Mesothelial cell of epicardium (in vitro differentiated cells): ENCODE data around the gene C22orf42. TPM values are rescaled to one million over a fixed set of nuclear protein-coding genes. Genes with fewer than 3 reads are reported as not detected.
"Not testable (repeated sequence)": the region's sequence is repeated elsewhere in the genome, so short reads cannot be mapped to it uniquely, and the experiment has no call there.

Experiments
- DNase-seq, 2 experiments: peaks; one replicate each; pipeline ENCODE4 v3.0.0; 2021; ENCODE audit warnings: low spot score in 2 of 2; ENCODE audit not compliant: unreplicated experiment in 2 of 2
- H3K27ac Mint-ChIP-seq: 2 replicates; pipeline ENCODE4 v1.8.0; 2021; ENCODE audit warnings: mixed read lengths
- H3K27me3 Mint-ChIP-seq: 2 replicates; pipeline ENCODE4 v1.8.0; 2021; ENCODE audit warnings: low read depth, mixed read lengths
- H3K36me3 Mint-ChIP-seq: 2 replicates; pipeline ENCODE4 v1.8.0; 2021; ENCODE audit warnings: mixed read lengths
- H3K4me1 Mint-ChIP-seq: 2 replicates; pipeline ENCODE4 v1.8.0; 2021; ENCODE audit warnings: mixed read lengths
- H3K4me3 Mint-ChIP-seq: 2 replicates; pipeline ENCODE4 v1.8.0; 2021; ENCODE audit warnings: mild to moderate bottlenecking, moderate library complexity, mixed read lengths
- H3K9me3 Mint-ChIP-seq: 2 replicates; pipeline ENCODE4 v1.8.0; 2021; ENCODE audit warnings: mixed read lengths
- total RNA-seq: library from RNA; stranded (reverse); gene quantifications from 3 replicates; pipeline ENCODE4 v1.2.1, GENCODE V29; 2021
- TF ChIP-seq, protein P1 (sequence below): fragments of 200-600 bp; sonication (generic); IDR thresholded peaks from one replicate; pipeline ENCODE4 v1.5.0; 2021; ENCODE audit warnings: antibody characterized with exemption; ENCODE audit not compliant: unreplicated experiment

Gene C22orf42
- total RNA-seq, 1 donor from 2014 or later: not detected

DNA sequence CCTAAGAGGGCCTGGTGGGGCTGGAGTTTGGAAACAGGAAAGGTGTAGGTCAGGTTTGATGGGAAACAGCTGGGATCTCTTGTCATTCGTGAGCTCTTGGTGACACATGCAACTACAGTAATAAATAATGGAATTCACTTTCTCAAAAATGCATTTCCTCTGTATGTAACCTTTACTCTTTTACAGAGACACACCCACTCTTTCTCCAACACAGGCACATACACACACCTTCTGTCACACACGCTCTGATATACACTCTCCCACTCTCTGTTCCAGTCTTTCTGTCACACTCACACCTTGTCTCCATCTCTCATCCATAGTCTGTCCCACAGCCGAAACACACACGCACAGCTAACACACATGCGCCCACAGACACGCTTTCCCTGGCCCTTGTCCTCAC, 6.6 kb upstream of the C22orf42 start:
- Mint-ChIP-seq H3K4me3 (no peak overlapping the region), H3K9me3 (no peaks in the 10 kb centered on the region), H3K27me3 (peaks cover 41% of the 10 kb centered on the region), H3K36me3 (no peaks in the 10 kb centered on the region), H3K4me1 (no peaks in the 10 kb centered on the region), H3K27ac (no peak overlapping the region)
- TF ChIP-seq, protein P1, sequence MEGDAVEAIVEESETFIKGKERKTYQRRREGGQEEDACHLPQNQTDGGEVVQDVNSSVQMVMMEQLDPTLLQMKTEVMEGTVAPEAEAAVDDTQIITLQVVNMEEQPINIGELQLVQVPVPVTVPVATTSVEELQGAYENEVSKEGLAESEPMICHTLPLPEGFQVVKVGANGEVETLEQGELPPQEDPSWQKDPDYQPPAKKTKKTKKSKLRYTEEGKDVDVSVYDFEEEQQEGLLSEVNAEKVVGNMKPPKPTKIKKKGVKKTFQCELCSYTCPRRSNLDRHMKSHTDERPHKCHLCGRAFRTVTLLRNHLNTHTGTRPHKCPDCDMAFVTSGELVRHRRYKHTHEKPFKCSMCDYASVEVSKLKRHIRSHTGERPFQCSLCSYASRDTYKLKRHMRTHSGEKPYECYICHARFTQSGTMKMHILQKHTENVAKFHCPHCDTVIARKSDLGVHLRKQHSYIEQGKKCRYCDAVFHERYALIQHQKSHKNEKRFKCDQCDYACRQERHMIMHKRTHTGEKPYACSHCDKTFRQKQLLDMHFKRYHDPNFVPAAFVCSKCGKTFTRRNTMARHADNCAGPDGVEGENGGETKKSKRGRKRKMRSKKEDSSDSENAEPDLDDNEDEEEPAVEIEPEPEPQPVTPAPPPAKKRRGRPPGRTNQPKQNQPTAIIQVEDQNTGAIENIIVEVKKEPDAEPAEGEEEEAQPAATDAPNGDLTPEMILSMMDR: no peak
- no peak for DNase-seq

DNA sequence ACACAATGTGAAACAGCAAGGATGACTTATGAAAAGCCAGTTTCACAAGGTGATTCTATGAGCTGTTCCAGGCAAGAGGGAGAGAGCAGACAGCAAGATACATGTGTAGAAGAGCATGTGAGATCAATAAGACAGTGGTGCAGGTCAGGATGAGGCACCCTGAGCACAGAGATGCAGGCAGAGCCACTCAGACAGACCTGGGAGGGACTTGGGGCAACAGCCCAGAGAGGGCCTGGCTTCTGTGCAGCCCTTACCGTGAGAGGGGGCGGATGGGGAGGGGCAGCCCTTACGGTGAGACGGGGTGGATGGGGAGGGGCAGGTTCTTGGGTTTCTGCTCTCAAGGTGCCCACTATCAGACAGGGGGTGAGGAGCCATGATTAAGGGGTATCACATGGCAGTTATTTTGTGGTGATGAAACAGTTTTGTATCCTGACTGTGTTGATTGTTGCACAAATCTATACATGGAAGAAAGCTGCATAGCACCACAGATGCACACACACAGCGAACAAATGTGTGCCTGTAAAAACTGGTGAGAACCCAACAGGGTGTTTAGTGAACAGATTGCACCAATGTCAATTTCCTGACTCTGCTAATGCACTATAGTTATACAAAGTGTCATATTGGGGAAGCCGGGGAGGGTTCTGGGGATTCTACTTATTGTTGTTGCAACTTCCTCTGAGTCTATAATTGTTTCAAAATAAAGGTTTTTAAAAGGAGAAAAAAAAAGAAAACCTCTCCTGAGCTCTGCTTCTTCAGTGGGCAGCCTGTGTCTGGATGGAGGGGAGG, 5.2 kb upstream of the C22orf42 start:
- no peak for DNase-seq
- Mint-ChIP-seq H3K4me3 (no peak overlapping the region), H3K27me3 (peaks cover 37% of the 10 kb centered on the region), H3K27ac (no peak overlapping the region), H3K36me3 (no peaks in the 10 kb centered on the region), H3K9me3 (no peaks in the 10 kb centered on the region), H3K4me1 (no peaks in the 10 kb centered on the region)
- TF ChIP-seq, protein P1: no peak

DNA sequence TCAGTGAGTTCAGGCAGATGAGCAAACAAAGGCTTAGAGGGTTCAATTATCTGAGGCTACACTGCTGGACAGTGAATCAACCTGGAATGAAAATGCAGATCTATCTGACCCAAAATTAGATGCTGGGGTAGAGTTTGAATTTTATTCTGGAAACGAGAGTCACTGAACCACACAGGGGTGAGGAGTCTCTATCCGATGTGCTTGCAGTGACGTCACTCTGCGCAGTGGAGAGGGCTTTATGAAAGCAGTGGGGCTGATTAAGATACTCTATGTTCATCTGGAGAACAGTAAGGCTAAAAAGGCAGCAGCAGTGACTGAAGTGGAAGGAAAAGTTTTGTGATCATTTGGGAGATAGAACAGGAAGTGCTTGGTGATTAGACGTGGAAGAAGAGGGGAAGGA, 1.3 kb upstream of the C22orf42 start:
- H3K4me3 Mint-ChIP-seq, H3K4me1 Mint-ChIP-seq, DNase-seq, H3K36me3 Mint-ChIP-seq, H3K9me3 Mint-ChIP-seq, H3K27ac Mint-ChIP-seq: not testable (repeated sequence)
- H3K27me3 Mint-ChIP-seq: peaks cover 39% of the 10 kb centered on the region

DNA sequence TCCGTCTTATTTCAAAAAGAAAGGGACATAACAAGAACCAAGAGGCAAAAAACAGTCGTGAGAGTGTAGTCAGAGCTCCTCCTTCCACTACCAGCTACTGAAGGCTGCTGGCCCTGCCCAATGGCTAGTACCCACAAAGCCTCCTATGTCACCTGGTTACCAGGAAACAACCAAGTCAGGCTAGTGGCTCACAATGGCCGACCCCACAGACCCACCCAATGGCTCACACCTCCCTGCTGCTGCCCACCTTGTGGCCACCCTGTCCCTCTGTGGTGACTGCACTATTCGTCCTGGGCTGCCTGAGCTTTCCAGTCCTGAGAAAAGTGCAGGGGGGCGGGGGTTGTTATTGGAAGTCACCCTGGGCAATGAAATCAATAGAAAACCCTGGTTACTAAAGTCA, 1.5 kb downstream of the C22orf42 start:
- not testable (repeated sequence) for DNase-seq

DNA sequence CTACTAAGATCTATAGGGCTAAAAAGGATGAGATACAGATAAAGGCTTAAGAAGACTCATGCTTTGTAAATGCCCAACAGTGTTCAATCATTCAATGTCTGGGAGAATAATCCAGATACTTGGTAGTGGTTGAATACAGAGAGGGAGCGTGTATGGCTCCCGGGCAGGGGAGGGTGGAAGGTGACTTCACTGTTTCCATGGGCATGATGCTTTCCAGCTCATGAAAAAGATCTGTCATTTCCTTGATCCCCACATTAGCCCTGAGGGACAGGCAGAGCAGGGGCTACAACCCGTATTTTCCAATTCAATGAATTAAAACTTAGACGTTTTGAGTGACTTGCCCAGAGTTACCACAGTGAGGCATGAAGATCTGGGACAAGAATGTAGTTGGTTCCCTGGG, 4.4 kb downstream of the C22orf42 start:
- H3K4me1 Mint-ChIP-seq, H3K27ac Mint-ChIP-seq, H3K4me3 Mint-ChIP-seq, H3K36me3 Mint-ChIP-seq, H3K9me3 Mint-ChIP-seq, DNase-seq: not testable (repeated sequence)
- peaks cover 36% of the 10 kb centered on the region for H3K27me3 Mint-ChIP-seq

More for the DNA sequence above, 1.5 kb downstream of the C22orf42 start:
- not testable (repeated sequence) for H3K4me3 Mint-ChIP-seq, H3K4me1 Mint-ChIP-seq, H3K27ac Mint-ChIP-seq, H3K36me3 Mint-ChIP-seq, H3K9me3 Mint-ChIP-seq
- H3K27me3 Mint-ChIP-seq: peaks cover 34% of the 10 kb centered on the region

DNA sequence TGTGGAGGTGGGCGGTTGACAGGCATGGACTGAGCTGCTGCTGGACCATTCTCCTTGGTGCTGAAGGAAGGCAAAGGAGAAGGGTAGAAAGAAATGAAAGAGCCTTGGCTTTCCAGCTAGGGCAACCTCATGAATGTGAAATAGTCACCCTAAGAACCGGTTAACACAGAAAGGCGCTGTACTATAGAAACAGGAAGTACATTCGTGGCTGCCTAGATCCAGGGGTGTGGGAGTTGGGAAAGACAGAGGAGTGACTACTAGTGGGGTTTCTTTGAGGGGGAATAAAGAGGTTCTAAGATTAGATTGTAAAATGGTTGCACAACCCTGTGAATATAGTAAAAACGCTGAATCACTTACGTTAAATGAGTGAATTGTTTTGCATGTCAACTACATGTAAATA, 7.5 kb downstream of the C22orf42 start:
- H3K4me3 Mint-ChIP-seq, H3K36me3 Mint-ChIP-seq, DNase-seq, H3K4me1 Mint-ChIP-seq, H3K27ac Mint-ChIP-seq: not testable (repeated sequence)
- Mint-ChIP-seq H3K9me3 (peaks cover 11% of the 10 kb centered on the region), H3K27me3 (peaks cover 27% of the 10 kb centered on the region)

DNA sequence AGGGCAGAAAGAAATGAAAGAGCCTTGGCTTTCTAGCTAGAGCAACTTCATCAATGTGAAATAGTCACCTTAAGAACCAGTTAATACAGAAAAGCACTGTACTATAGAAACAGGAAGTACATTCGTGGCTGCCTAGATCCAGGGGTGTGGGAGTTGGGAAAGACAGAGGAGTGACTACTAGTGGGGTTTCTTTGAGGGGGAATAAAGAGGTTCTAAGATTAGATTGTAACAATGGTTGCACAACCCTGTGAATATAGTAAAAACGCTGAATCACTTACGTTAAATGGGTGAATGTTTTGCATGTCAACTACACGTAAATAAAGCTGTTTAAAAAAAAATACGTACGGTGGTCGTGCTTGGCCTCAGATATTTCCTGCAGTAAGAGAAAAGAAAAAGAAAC, 8.5 kb downstream of the C22orf42 start:
- H3K36me3 Mint-ChIP-seq: not testable (repeated sequence)

DNA sequence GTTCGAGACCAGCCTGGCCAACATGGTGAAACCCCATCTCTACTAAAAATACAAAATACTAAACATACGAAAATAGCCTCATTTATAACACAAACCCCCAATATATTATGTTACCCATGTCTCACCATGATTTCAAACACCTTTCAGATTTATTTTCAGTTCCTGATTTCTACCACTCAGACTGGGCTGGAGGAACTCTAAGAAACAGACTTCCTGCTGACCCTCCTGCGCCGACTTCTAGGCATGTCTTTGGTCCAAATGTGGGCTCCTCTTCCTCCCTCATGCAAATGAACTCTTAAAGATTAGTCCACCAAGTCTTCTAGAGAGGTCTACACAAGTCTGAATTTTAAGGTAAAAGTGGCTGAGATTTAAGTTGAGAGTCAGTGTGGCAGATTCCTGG, 10.7 kb downstream of the C22orf42 start:
- not testable (repeated sequence) for H3K4me3 Mint-ChIP-seq, DNase-seq, H3K36me3 Mint-ChIP-seq, H3K27ac Mint-ChIP-seq, H3K4me1 Mint-ChIP-seq
- peaks cover 13% of the 10 kb centered on the region for H3K27me3 Mint-ChIP-seq
- peaks cover 11% of the 10 kb centered on the region for H3K9me3 Mint-ChIP-seq

More for the DNA sequence above, 8.5 kb downstream of the C22orf42 start:
- not testable (repeated sequence) for DNase-seq, H3K4me3 Mint-ChIP-seq, H3K27ac Mint-ChIP-seq, H3K4me1 Mint-ChIP-seq
- Mint-ChIP-seq H3K27me3 (peaks cover 22% of the 10 kb centered on the region), H3K9me3 (peaks cover 11% of the 10 kb centered on the region)

DNA sequence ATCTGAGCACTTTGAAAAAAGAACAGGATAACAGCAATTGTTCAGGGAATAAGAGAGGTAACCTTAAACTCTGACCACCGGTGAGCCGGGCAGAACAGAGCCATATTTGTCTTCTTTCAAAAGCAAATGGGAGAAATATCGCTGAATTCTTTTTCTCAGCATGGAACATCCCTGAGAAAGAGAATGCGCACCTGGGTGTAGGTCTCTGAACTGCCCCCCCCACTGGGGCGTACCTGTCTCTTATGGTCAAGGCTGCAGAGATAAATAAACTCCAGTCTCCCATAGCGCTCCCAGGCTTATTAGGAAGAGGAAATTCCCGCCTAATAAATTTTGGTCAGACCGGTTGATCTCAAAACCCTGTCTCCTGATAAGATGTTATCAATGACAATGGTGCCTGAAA, 12.0 kb downstream of the C22orf42 start:
- DNase-seq, H3K36me3 Mint-ChIP-seq, H3K4me1 Mint-ChIP-seq, H3K27ac Mint-ChIP-seq, H3K4me3 Mint-ChIP-seq: not testable (repeated sequence)
- peaks cover 16% of the 10 kb centered on the region for H3K27me3 Mint-ChIP-seq
- H3K9me3 Mint-ChIP-seq: peaks cover 11% of the 10 kb centered on the region
